GM19193 (cell line): ENCODE results near the gene VSTM5.

ENCODE experiments used
- POLR2A ChIP-seq: IDR thresholded peaks from 4 replicates; pipeline ENCODE4 v1.6.1; 2011; ENCODE audit not compliant: insufficient read depth, insufficient read length; ENCODE audit errors: extremely low read depth

VSTM5 gene

GRCh38 chr11:93821617-93822016 lies 28.8 kb downstream of the VSTM5 start:
- no peak for TF ChIP-seq POLR2A

- no peak for TF ChIP-seq POLR2A
Measured at GRCh38 chr11:93820847-93821246, 29.6 kb downstream of the VSTM5 start.

GRCh38 chr11:93819966-93820695 lies 30.3 kb downstream of the VSTM5 start:
- TF ChIP-seq POLR2A, result no peak

- no peak for TF ChIP-seq POLR2A
Measured at GRCh38 chr11:93817426-93818348, 32.7 kb downstream of the VSTM5 start.

- no peak for TF ChIP-seq POLR2A
Measured at GRCh38 chr11:93814966-93815633, 35.3 kb downstream of the VSTM5 start.

GRCh38 chr11:93813974-93814373 lies 36.4 kb downstream of the VSTM5 start:
- TF ChIP-seq POLR2A, result no peak

- TF ChIP-seq POLR2A, result no peak
Measured at GRCh38 chr11:93807980-93808379, 42.4 kb downstream of the VSTM5 start.

GRCh38 chr11:93804879-93805278 lies 45.5 kb downstream of the VSTM5 start:
- no peak for TF ChIP-seq POLR2A

- TF ChIP-seq POLR2A, result no peak
Measured at GRCh38 chr11:93801366-93801765, 49.1 kb downstream of the VSTM5 start.

GRCh38 chr11:93796441-93797231 lies 53.8 kb downstream of the VSTM5 start:
- TF ChIP-seq POLR2A, result no peak

GRCh38 chr11:93791493-93791892 lies 58.9 kb downstream of the VSTM5 start:
- no peak for TF ChIP-seq POLR2A

GRCh38 chr11:93784935-93785360 lies 65.5 kb downstream of the VSTM5 start:
- TF ChIP-seq POLR2A, result no peak

- peak; percentile 87 for TF ChIP-seq POLR2A
Measured at GRCh38 chr11:93784145-93784934, 66.1 kb downstream of the VSTM5 start, which contains the start of gene MED17. TSS of gene MED17 (plus strand) at chr11:93784282. CDS start at chr11:93784514, 232 bp downstream.

- no peak for TF ChIP-seq POLR2A
Measured at GRCh38 chr11:93783765-93784144, 66.7 kb downstream of the VSTM5 start.
